Caco-2 (cell line): ENCODE results near the gene EPHA10. TPM values are rescaled to one million over a fixed set of nuclear protein-coding genes. Genes with fewer than 3 reads are reported as not detected.

Experiments used
- BruUV-seq: library from RNA; stranded (reverse); fragments of 400-500 nt; replicated peaks from 2 replicates; lab custom pipeline; 2021; lab: Mats Ljungman, UMichigan
- CTCF ChIA-PET: fragments of 300-600 bp; sonication (Branson Sonifier 250); formaldehyde crosslinking; loops from one replicate; lab custom pipeline; 2022; ENCODE audit warnings: antibody characterized with exemption; lab: Charles Lee
- POLR2A ChIA-PET: fragments of 300-600 bp; sonication (Branson Sonifier 250); formaldehyde crosslinking; loops from one replicate; lab custom pipeline; 2022; ENCODE audit warnings: antibody characterized with exemption; lab: Charles Lee
- DNase-seq, 2 experiments: peaks; one replicate each; pipeline versions ENCODE4 v3.0.0 to v3.0.0-alpha.2; 2020 to 2022
- H3K27me3 ChIP-seq: replicated peaks from 2 replicates; pipeline ENCODE4 v1.6.0; 2011; ENCODE audit warnings: low read length; ENCODE audit not compliant: control insufficient read depth, insufficient read depth
- H3K36me3 ChIP-seq: 2 replicates; pipeline ENCODE4 v1.5.1; 2011; ENCODE audit warnings: low read length; ENCODE audit not compliant: control insufficient read depth, insufficient read depth
- H3K4me1 ChIP-seq: fragments of 250-450 bp; sonication (Bioruptor Pico); 2 replicates; pipeline ENCODE4 v1.5.1; 2020; ENCODE audit warnings: mild to moderate bottlenecking
- H3K4me3 ChIP-seq: 2 replicates; pipeline ENCODE4 v1.5.1; 2011; ENCODE audit warnings: low read depth, mild to moderate bottlenecking, control low read depth, low read length
- H3K9me3 ChIP-seq: fragments of 250-450 bp; sonication (Bioruptor Pico); 2 replicates; pipeline ENCODE4 v1.5.1; 2020; ENCODE audit warnings: mild to moderate bottlenecking, moderate library complexity
- H3K27ac Mint-ChIP-seq: one replicate; pipeline ENCODE4 v1.8.0; 2022; ENCODE audit warnings: mixed read lengths; ENCODE audit not compliant: unreplicated experiment
- H3K27me3 Mint-ChIP-seq: one replicate; pipeline ENCODE4 v1.8.0; 2022; ENCODE audit warnings: mixed read lengths; ENCODE audit not compliant: insufficient read depth, unreplicated experiment
- H3K36me3 Mint-ChIP-seq: one replicate; pipeline ENCODE4 v1.8.0; 2022; ENCODE audit warnings: mild to moderate bottlenecking, mixed read lengths; ENCODE audit not compliant: insufficient read depth, unreplicated experiment
- H3K4me1 Mint-ChIP-seq: one replicate; pipeline ENCODE4 v1.8.0; 2022; ENCODE audit warnings: low read depth, mixed read lengths; ENCODE audit not compliant: unreplicated experiment
- H3K4me3 Mint-ChIP-seq: one replicate; pipeline ENCODE4 v1.8.0; 2022; ENCODE audit warnings: mild to moderate bottlenecking, moderate library complexity, mixed read lengths; ENCODE audit not compliant: unreplicated experiment
- H3K9me3 Mint-ChIP-seq: one replicate; pipeline ENCODE4 v1.8.0; 2022; ENCODE audit warnings: mixed read lengths; ENCODE audit not compliant: unreplicated experiment
- CTCF ChIP-seq, 2 experiments: fragments of 200-600 bp in 1 of 2; IDR thresholded peaks; 1 replicate in 1 of 2; 2 replicates in 1 of 2; pipeline versions ENCODE4 v1.5.1 to v1.8.0; 2011 to 2022; ENCODE audit warnings: antibody characterized with exemption in 1 of 2, control low read depth in 1 of 2, inconsistent platforms in 1 of 2, low read depth in 1 of 2, low read length in 1 of 2, mild to moderate bottlenecking in 1 of 2, moderate library complexity in 1 of 2; ENCODE audit not compliant: insufficient read depth in 1 of 2, severe bottlenecking in 1 of 2, unreplicated experiment in 1 of 2
- intact Hi-C: fragments of 100-400 bp; cut with micrococcal nuclease; formaldehyde crosslinking; loops from one replicate; pipeline ENCODE4 v1.10.0; 2022; ENCODE audit not compliant: unreplicated experiment
- total RNA-seq: library from RNA; stranded (reverse); gene quantifications from 2 replicates; pipeline ENCODE4 v1.2.3, GENCODE V29; 2022

The EPHA10 gene
- total RNA-seq, 1 experiment from 2014 or later = 2.8 TPM

GRCh38 chr1:37705399-37705798, 59.5 kb downstream of the EPHA10 start:
- no peaks in the 10 kb centered on the region for H3K27me3 ChIP-seq
- no peak overlapping the region for H3K27ac Mint-ChIP-seq
- POLR2A ChIA-PET = interaction anchor here (0.6 kb wide), 1 partner anchor 633 kb away, joined by 4 read pairs; no protein-coding TSS in a partner anchor
- no peaks in the 10 kb centered on the region for H3K4me1 ChIP-seq
- CTCF ChIA-PET = no interaction called here
- no peaks in the 10 kb centered on the region for H3K9me3 ChIP-seq
- no peaks in the 10 kb centered on the region for H3K4me1 Mint-ChIP-seq
- no peak for DNase-seq
- no peaks in the 10 kb centered on the region for H3K27me3 Mint-ChIP-seq
- no TSS peak for BruUV-seq
- no peaks in the 10 kb centered on the region for H3K36me3 ChIP-seq
- no peak overlapping the region for H3K4me3 ChIP-seq
- H3K4me3 Mint-ChIP-seq = no peak overlapping the region
- peaks cover 74% of the 10 kb centered on the region for H3K36me3 Mint-ChIP-seq
- no peak for TF ChIP-seq CTCF (IDR thresholded peaks at IDR 0.05; ENCODE audit: insufficient read depth in 1 of 2, low read depth in 1 of 2, low read length in 1 of 2, severe bottlenecking in 1 of 2, unreplicated experiment in 1 of 2)
- H3K9me3 Mint-ChIP-seq = no peaks in the 10 kb centered on the region
- intact Hi-C loops = no loop called here

- Histone ChIP-seq H3K36me3 (no peaks in the 10 kb centered on the region), H3K4me3 (no peak overlapping the region), H3K4me1 (no peaks in the 10 kb centered on the region), H3K9me3 (no peaks in the 10 kb centered on the region), H3K27me3 (no peaks in the 10 kb centered on the region)
- Mint-ChIP-seq H3K27me3 (no peaks in the 10 kb centered on the region), H3K4me1 (no peaks in the 10 kb centered on the region), H3K4me3 (no peak overlapping the region), H3K36me3 (peaks cover 77% of the 10 kb centered on the region), H3K9me3 (no peaks in the 10 kb centered on the region), H3K27ac (no peak overlapping the region)
- TF ChIP-seq CTCF (IDR thresholded peaks at IDR 0.05; ENCODE audit: insufficient read depth in 1 of 2, low read depth in 1 of 2, low read length in 1 of 2, severe bottlenecking in 1 of 2, unreplicated experiment in 1 of 2) = no peak
- no peak for DNase-seq
- POLR2A ChIA-PET = interaction anchor here (0.6 kb wide), 1 partner anchor 633 kb away, joined by 4 read pairs; no protein-coding TSS in a partner anchor
- no TSS peak for BruUV-seq
- intact Hi-C loops = no loop called here
- CTCF ChIA-PET = no interaction called here
These were observed 60.0 kb downstream of the EPHA10 start for GRCh38 chr1:37704966-37705365.

GRCh38 chr1:37703061-37703460, 61.9 kb downstream of the EPHA10 start:
- no TSS peak for BruUV-seq
- DNase-seq = no peak

More at GRCh38 chr1:37703061-37703460, 61.9 kb downstream of the EPHA10 start:
- Histone ChIP-seq H3K4me3 (no peak overlapping the region), H3K36me3 (no peaks in the 10 kb centered on the region), H3K27me3 (no peaks in the 10 kb centered on the region), H3K4me1 (no peaks in the 10 kb centered on the region), H3K9me3 (no peaks in the 10 kb centered on the region)
- intact Hi-C loops = no loop called here
- CTCF ChIA-PET = no interaction called here
- no peaks in the 10 kb centered on the region for H3K4me1 Mint-ChIP-seq
- no peaks in the 10 kb centered on the region for H3K27me3 Mint-ChIP-seq
- no peak for TF ChIP-seq CTCF (IDR thresholded peaks at IDR 0.05; ENCODE audit: insufficient read depth in 1 of 2, low read depth in 1 of 2, low read length in 1 of 2, severe bottlenecking in 1 of 2, unreplicated experiment in 1 of 2)
- H3K9me3 Mint-ChIP-seq = no peaks in the 10 kb centered on the region
- H3K27ac Mint-ChIP-seq = no peak overlapping the region
- H3K4me3 Mint-ChIP-seq = no peak overlapping the region
- POLR2A ChIA-PET = no interaction called here
- H3K36me3 Mint-ChIP-seq = peaks cover 68% of the 10 kb centered on the region
